Measurements from ENCODE around the gene ASB4. TPM values are rescaled to one million over a fixed set of nuclear protein-coding genes. Genes with fewer than 3 reads are reported as not detected.

ASB4 gene
- total RNA-seq, 1 donor from 2014 or later = 0.31 TPM

DNA sequence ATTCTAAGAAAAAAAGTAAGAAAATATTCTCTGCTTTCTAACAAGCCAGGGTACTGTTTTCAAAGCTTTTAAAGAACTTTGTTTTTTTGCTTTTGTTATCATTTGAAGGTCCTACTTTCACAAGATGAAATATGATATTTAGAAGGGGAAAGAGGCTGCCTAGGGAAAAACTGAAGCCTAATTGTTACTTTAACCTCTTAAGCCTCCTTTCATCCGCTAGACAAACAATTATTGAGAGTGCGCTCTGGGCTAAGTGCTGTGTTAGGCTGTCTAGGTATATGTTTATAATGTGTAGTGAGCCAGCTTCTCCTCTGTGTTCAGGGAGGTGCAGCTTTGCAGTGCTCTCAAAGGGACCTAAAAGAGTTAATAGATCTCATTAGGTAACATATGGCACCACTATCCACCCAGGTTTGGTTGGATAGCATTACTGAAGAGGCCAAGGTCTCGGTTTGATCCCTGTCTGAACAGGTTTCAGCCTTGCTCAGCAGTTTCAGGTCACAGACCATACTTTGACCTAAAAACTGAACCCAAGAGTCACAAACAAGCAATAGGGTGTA, 92.6 kb downstream of the ASB4 start:
- Mint-ChIP-seq H3K27ac (no peak overlapping the region), H3K9me3 (peaks cover 5% of the 10 kb centered on the region), H3K4me1 (ENCODE audit: unreplicated experiment) (peaks cover 7% of the 10 kb centered on the region), H3K4me3 (no peak overlapping the region), H3K36me3 (no peaks in the 10 kb centered on the region), H3K27me3 (no peaks in the 10 kb centered on the region)
- TF ChIP-seq, protein P1, sequence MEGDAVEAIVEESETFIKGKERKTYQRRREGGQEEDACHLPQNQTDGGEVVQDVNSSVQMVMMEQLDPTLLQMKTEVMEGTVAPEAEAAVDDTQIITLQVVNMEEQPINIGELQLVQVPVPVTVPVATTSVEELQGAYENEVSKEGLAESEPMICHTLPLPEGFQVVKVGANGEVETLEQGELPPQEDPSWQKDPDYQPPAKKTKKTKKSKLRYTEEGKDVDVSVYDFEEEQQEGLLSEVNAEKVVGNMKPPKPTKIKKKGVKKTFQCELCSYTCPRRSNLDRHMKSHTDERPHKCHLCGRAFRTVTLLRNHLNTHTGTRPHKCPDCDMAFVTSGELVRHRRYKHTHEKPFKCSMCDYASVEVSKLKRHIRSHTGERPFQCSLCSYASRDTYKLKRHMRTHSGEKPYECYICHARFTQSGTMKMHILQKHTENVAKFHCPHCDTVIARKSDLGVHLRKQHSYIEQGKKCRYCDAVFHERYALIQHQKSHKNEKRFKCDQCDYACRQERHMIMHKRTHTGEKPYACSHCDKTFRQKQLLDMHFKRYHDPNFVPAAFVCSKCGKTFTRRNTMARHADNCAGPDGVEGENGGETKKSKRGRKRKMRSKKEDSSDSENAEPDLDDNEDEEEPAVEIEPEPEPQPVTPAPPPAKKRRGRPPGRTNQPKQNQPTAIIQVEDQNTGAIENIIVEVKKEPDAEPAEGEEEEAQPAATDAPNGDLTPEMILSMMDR (conservative IDR thresholded peaks at IDR 0.05) = no peak
- no peak for DNase-seq (ENCODE audit: extremely low spot score, unreplicated experiment)

DNA sequence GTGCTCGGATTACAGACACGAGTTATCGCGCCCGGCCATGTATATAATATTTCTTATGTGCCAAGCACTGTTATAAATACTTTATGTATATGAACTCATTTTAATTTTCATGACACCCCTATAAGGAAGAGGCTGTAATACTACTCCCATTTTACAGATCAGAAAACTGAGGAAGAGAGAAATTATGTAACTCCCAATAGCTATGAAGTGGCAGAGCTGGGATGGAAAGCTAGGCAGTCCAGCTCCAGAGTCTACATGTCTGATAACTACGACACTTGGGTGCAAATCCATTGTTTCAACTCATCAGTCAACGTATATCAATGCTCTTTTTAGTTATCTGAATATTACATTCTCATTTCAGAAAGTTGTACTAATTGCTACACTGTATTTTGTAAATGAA, 93.6 kb downstream of the ASB4 start:
- no peak for DNase-seq (ENCODE audit: extremely low spot score, unreplicated experiment)
- no peaks in the 10 kb centered on the region for H3K36me3 Mint-ChIP-seq
- no peak overlapping the region for H3K4me3 Mint-ChIP-seq
- TF ChIP-seq, protein P1 (conservative IDR thresholded peaks at IDR 0.05) = no peak
- peaks cover 7% of the 10 kb centered on the region for H3K4me1 Mint-ChIP-seq (ENCODE audit: unreplicated experiment)
- peaks cover 5% of the 10 kb centered on the region for H3K9me3 Mint-ChIP-seq
- no peaks in the 10 kb centered on the region for H3K27me3 Mint-ChIP-seq
- H3K27ac Mint-ChIP-seq = no peak overlapping the region

GRCh38 chr7:95581467-95581866, 95.7 kb downstream of the ASB4 start:
- Mint-ChIP-seq H3K36me3 (no peaks in the 10 kb centered on the region), H3K4me3 (no peak overlapping the region), H3K4me1 (ENCODE audit: unreplicated experiment) (peaks cover 7% of the 10 kb centered on the region), H3K27ac (no peak overlapping the region), H3K27me3 (no peaks in the 10 kb centered on the region), H3K9me3 (no peaks in the 10 kb centered on the region)
- TF ChIP-seq, protein P1 (conservative IDR thresholded peaks at IDR 0.05) = no peak
- DNase-seq (ENCODE audit: extremely low spot score, unreplicated experiment) = no peak

- H3K4me1 Mint-ChIP-seq (ENCODE audit: unreplicated experiment) = peaks cover 7% of the 10 kb centered on the region
- no peak for DNase-seq (ENCODE audit: extremely low spot score, unreplicated experiment)
- H3K27ac Mint-ChIP-seq = no peak overlapping the region
- no peak overlapping the region for H3K4me3 Mint-ChIP-seq
- TF ChIP-seq, protein P1 (conservative IDR thresholded peaks at IDR 0.05) = no peak
- H3K36me3 Mint-ChIP-seq = no peaks in the 10 kb centered on the region
- H3K27me3 Mint-ChIP-seq = no peaks in the 10 kb centered on the region
- H3K9me3 Mint-ChIP-seq = no peaks in the 10 kb centered on the region
These were observed 97.0 kb downstream of the ASB4 start for GRCh38 chr7:95582578-95583293.

- Mint-ChIP-seq H3K4me3 (no peak overlapping the region), H3K36me3 (no peaks in the 10 kb centered on the region), H3K9me3 (no peaks in the 10 kb centered on the region), H3K27ac (no peak overlapping the region), H3K27me3 (no peaks in the 10 kb centered on the region), H3K4me1 (ENCODE audit: unreplicated experiment) (no peaks in the 10 kb centered on the region)
- TF ChIP-seq, protein P1 (conservative IDR thresholded peaks at IDR 0.05) = no peak
- DNase-seq (ENCODE audit: extremely low spot score, unreplicated experiment) = no peak
These were observed 98.3 kb downstream of the ASB4 start for GRCh38 chr7:95583834-95584621.
